WI38 (cell line): ENCODE measurements around the gene STK39.

Experiments used
- H3K4me3 ChIP-seq: 2 replicates; pipeline ENCODE4 v1.5.1; 2011; ENCODE audit warnings: low read depth, mild to moderate bottlenecking, control low read depth, low read length
- TF ChIP-seq, protein P1 (sequence below): IDR thresholded peaks from 2 replicates; pipeline ENCODE4 v1.5.1; 2012; ENCODE audit warnings: low read depth, mild to moderate bottlenecking, control low read depth, low read length

STK39 gene

DNA sequence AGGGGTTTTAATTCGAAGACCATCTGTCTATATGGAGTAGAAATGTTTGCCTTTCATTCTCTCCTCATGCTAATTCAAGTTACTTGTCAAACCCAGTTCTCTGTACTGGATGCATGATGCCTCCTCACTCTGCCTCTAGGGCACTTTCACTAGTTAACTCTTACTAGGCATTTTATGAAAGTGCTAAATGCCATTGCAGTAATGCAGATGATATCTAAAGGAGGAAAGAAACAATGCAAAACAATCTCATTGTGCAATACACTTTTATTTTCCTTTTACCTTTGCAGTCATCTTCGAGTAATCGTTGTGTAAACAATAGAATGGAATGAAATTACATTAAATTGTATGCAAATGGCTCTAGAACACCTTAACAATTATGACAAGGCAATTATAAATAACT lies 293.6 kb downstream of the STK39 start:
- TF ChIP-seq, protein P1, sequence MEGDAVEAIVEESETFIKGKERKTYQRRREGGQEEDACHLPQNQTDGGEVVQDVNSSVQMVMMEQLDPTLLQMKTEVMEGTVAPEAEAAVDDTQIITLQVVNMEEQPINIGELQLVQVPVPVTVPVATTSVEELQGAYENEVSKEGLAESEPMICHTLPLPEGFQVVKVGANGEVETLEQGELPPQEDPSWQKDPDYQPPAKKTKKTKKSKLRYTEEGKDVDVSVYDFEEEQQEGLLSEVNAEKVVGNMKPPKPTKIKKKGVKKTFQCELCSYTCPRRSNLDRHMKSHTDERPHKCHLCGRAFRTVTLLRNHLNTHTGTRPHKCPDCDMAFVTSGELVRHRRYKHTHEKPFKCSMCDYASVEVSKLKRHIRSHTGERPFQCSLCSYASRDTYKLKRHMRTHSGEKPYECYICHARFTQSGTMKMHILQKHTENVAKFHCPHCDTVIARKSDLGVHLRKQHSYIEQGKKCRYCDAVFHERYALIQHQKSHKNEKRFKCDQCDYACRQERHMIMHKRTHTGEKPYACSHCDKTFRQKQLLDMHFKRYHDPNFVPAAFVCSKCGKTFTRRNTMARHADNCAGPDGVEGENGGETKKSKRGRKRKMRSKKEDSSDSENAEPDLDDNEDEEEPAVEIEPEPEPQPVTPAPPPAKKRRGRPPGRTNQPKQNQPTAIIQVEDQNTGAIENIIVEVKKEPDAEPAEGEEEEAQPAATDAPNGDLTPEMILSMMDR, result no peak
- no peak overlapping the region for H3K4me3 ChIP-seq

DNA sequence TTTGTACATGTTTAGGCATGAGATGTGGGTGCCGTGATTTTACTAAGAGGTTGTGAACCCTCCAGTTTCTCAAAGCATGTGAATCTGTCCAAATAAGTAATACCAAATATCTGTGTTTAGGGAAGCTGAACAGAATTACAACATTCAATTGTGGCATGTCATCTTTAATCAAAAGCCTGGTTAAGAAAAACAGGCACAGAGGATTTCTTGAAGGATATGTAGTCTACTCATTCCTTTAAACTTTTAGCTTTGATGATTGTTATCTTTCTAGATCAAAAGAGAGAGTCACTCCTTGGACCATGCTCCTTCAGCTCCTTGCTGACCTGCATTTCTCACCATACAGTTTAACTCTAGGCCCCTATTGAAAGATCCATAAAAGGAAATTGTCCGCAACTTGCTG lies 296.8 kb downstream of the STK39 start:
- TF ChIP-seq, protein P1, result no peak
- no peak overlapping the region for H3K4me3 ChIP-seq

DNA sequence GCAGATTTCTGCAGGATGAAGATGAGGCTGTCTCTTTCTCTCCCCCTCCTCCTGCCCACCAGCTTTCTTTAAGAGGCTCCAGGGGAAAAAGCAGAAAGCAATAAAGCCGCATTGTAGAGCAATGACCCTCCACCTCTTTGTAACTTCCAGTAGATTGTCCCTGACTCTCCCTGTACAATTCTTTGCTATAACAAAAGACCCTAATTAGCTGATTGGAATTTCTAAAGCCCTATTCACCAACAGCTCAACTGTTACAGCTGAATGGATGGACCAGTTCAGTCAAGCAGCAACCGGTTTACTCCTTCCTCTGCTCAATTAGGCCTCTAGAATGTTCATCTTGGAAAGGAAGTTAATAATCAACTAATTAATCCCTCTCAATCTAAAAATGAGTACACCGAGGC lies 301.0 kb downstream of the STK39 start:
- no peak overlapping the region for H3K4me3 ChIP-seq
- TF ChIP-seq, protein P1, result no peak

DNA sequence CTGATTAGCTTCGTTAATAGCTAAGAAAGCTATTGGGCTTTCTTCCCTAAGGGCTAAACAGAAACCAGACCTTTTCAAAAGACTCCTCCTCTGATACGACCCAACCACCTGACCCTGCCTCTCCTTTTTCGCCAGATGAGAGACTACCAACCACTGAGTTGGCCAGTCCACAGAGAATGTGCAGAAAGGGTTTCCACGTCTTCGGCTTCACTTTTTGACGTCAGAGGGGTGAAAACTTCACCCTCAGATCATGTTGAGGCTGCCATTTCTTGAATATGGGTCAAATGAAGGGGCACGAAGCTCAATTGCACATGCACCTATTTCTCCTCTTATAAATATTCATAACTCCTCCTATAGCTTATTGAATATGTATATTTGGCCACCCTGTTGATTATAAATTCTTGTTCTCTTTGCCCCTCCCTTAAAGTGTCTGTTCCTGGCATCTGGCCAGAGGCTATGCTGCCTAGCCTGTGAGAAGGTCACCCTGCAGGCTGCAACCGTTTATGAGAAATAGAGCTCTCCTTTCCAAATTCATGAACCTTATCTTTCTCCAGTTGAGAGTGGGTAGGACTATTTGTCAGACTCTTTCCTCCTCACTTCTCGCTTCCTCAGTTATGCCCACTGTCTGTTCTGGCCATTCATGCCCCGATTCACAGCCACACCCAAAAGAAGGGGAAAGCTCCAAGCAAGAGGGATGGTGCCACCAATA lies 301.6 kb downstream of the STK39 start:
- no peak overlapping the region for H3K4me3 ChIP-seq
- TF ChIP-seq, protein P1, result no peak

DNA sequence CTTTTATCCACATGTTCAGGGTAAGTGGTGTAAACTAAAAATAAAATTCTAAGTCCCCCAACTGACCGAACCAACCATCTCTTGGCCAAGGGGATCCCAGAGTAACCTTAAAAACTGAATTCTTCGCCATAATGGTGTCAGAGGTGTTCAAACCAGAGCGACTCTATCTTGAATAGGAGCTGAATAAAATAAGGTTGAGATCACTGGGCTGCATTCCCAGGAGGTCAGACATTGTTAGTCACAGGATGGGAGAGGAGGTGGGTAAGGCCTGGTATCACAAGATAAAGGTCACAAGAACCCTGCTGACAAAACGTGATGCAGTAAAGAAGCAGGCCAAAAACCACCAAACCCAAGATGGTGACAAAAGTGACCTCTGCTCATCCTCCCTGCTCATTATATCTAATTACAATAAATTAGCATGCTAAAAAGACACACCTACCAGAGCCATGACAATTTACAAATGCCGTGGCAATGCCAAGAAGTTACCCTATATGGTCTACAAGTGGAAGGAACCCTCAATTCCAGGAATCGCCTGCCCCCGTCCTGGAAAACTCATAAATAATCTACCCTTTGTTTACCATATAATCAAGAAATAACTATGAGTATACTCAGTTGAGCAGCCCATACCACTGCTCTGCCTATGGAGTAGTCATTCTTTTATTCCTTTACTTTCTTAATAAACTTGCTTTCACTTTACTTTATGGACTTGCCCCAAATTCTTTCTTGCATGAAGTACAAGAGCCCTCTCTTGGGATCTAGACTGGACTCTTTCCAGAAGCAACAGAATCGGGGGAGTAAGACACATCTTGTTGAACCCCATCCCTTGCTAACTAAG lies 302.4 kb downstream of the STK39 start:
- TF ChIP-seq, protein P1, result no peak
- H3K4me3 ChIP-seq, result no peak overlapping the region

DNA sequence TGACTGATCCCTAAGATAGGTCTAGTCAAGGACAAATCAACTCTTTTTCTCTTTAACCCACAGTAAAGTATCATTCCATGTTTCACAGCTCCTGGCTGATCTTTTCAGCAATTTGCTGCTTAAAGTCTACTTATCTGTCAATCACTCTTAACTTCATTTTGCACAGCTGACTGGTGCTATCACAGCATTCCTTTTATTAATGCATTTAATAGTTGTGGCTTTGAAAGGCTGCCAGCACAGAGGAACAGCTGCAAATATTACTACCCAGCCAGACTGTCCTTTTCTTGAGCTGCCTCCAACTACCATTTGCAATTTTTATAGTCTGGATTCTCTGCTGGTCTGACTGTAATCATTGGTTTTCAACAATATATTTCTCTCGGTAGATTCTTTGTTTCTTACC lies 303.5 kb downstream of the STK39 start:
- TF ChIP-seq, protein P1, result no peak
- no peak overlapping the region for H3K4me3 ChIP-seq

DNA sequence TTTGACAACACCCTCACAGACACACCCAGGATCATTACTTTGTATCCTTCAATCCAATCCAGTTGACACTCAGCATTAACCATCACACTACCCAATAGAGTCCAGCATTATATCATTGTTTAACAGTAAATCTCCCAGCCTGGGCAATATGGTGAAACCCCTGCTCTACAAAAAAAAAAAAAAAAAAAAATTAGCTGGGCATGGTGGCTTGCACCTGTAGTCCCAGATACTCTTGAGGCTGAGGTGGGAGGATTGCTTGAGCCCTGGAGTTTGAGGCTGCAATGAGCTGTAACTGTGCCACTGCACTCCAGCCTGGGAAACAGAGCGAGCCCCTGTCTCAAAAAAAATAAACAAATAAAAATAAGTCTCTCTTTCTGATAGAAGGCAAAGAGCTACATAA lies 304.0 kb downstream of the STK39 start:
- TF ChIP-seq, protein P1, result no peak
- no peak overlapping the region for H3K4me3 ChIP-seq
